HG03095 (cell line): ENCODE measurements around the gene PTPRD.
"Not testable (repeated sequence)": the region's sequence is repeated elsewhere in the genome, so short reads cannot be mapped to it uniquely, and the experiment has no call there.

Source experiments
- ATAC-seq: cut with Tn5 transposase; IDR thresholded peaks from one replicate; pipeline ENCODE4 v1.9.1; 2021; ENCODE audit warnings: moderate library complexity; ENCODE audit not compliant: unreplicated experiment

The PTPRD gene

GRCh38 chr9:9410736-9411135, 1202.1 kb downstream of the PTPRD start:
- ATAC-seq = no peak

GRCh38 chr9:9399982-9400381, 1212.8 kb downstream of the PTPRD start:
- ATAC-seq = no peak

GRCh38 chr9:9396518-9396917, 1216.3 kb downstream of the PTPRD start:
- ATAC-seq = no peak

- no peak for ATAC-seq
Observed at GRCh38 chr9:9395539-9395938, 1217.3 kb downstream of the PTPRD start.

- ATAC-seq = no peak
Observed at GRCh38 chr9:9392755-9393154, 1220.0 kb downstream of the PTPRD start.

- ATAC-seq = no peak
Observed at GRCh38 chr9:9389904-9390303, 1222.9 kb downstream of the PTPRD start.

GRCh38 chr9:9387511-9388115, 1225.2 kb downstream of the PTPRD start:
- ATAC-seq = no peak

- no peak for ATAC-seq
Observed at GRCh38 chr9:9362332-9362731, 1250.5 kb downstream of the PTPRD start.

GRCh38 chr9:9352877-9353481, 1259.8 kb downstream of the PTPRD start:
- ATAC-seq = no peak

- no peak for ATAC-seq
Observed at GRCh38 chr9:9341203-9341602, 1271.6 kb downstream of the PTPRD start.

- ATAC-seq = no peak
Observed at GRCh38 chr9:9337129-9337528, 1275.7 kb downstream of the PTPRD start.

GRCh38 chr9:9326749-9327148, 1286.1 kb downstream of the PTPRD start:
- no peak for ATAC-seq

GRCh38 chr9:9319007-9319406, 1293.8 kb downstream of the PTPRD start:
- no peak for ATAC-seq

- ATAC-seq = not testable (repeated sequence)
Observed at GRCh38 chr9:9310743-9311142, 1302.1 kb downstream of the PTPRD start.

- ATAC-seq = no peak
Observed at GRCh38 chr9:9305600-9305999, 1307.2 kb downstream of the PTPRD start.

GRCh38 chr9:9299134-9299533, 1313.7 kb downstream of the PTPRD start:
- no peak for ATAC-seq

- ATAC-seq = no peak
Observed at GRCh38 chr9:9286001-9286400, 1326.8 kb downstream of the PTPRD start.

GRCh38 chr9:9284201-9284600, 1328.6 kb downstream of the PTPRD start:
- ATAC-seq = no peak

GRCh38 chr9:9283159-9283986, 1329.4 kb downstream of the PTPRD start:
- ATAC-seq = no peak

- ATAC-seq = no peak
Observed at GRCh38 chr9:9275601-9276000, 1337.2 kb downstream of the PTPRD start.

- ATAC-seq = no peak
Observed at GRCh38 chr9:9257999-9258498, 1354.8 kb downstream of the PTPRD start.

GRCh38 chr9:9246726-9247125, 1366.1 kb downstream of the PTPRD start:
- ATAC-seq = no peak
